HepG2 (cell line): ENCODE results near the gene NT5C3B. TPM values are rescaled to one million over a fixed set of nuclear protein-coding genes. Genes with fewer than 3 reads are reported as not detected.
A peak's percentile ranks its signal among the peaks of the same experiment; 100 is the strongest.

ENCODE experiments used
- ARNT ChIP-seq: fragments of 450-650 bp; IDR thresholded peaks from 2 replicates; pipeline ENCODE4 v1.6.1; 2017
- ATF7-NPFF ChIP-seq: sonication (generic); formaldehyde crosslinking; IDR thresholded peaks from 2 replicates; pipeline ENCODE4 v1.8.1; 2023; ENCODE audit warnings: mild to moderate bottlenecking, low read depth, missing genetic modification reagents, moderate library complexity
- ELF1 ChIP-seq: sonication (generic); formaldehyde crosslinking; IDR thresholded peaks from 2 replicates; pipeline ENCODE4 v1.4.0; 2020; ENCODE audit warnings: missing genetic modification reagents
- HOXA9 ChIP-seq: sonication (generic); formaldehyde crosslinking; IDR thresholded peaks from 2 replicates; pipeline ENCODE4 v1.8.1; 2022; ENCODE audit warnings: missing genetic modification reagents, mild to moderate bottlenecking, moderate library complexity, borderline replicate concordance
- MAFF ChIP-seq: IDR thresholded peaks from 2 replicates; pipeline ENCODE4 v1.6.1; 2011; ENCODE audit warnings: low read depth, low read length, improper control_type of control experiment
- PRDM15 ChIP-seq: sonication (generic); formaldehyde crosslinking; IDR thresholded peaks from 2 replicates; pipeline ENCODE4 v1.4.0; 2020; ENCODE audit warnings: missing genetic modification reagents
- STAT5B ChIP-seq: sonication (generic); formaldehyde crosslinking; IDR thresholded peaks from 2 replicates; pipeline ENCODE4 v1.4.0; 2020; ENCODE audit warnings: missing genetic modification reagents
- ZBTB40 ChIP-seq, 2 experiments: fragments of 450-650 bp in 1 of 2; sonication (generic) in 1 of 2; formaldehyde crosslinking in 1 of 2; IDR thresholded peaks; 2 replicates each; pipeline versions ENCODE4 v1.6.1 to v1.8.0; 2016 to 2022; ENCODE audit warnings: antibody characterized with exemption in 1 of 2, mild to moderate bottlenecking in 1 of 2, missing genetic modification reagents in 1 of 2
- ZFP1 ChIP-seq: IDR thresholded peaks from 2 replicates; pipeline ENCODE4 v1.6.1; 2016
- ZNF143 ChIP-seq: sonication (generic); formaldehyde crosslinking; IDR thresholded peaks from 2 replicates; pipeline ENCODE4 v1.4.0; 2020; ENCODE audit warnings: missing genetic modification reagents
- ZNF329 ChIP-seq: sonication (generic); formaldehyde crosslinking; IDR thresholded peaks from 2 replicates; pipeline ENCODE4 v1.9.0; 2021; ENCODE audit warnings: low read depth, mild to moderate bottlenecking, missing genetic modification reagents
- ZNF44 ChIP-seq: sonication (generic); formaldehyde crosslinking; IDR thresholded peaks from 2 replicates; pipeline ENCODE4 v1.5.1; 2020; ENCODE audit warnings: mild to moderate bottlenecking, missing genetic modification reagents
- ZNF503 ChIP-seq: sonication (generic); formaldehyde crosslinking; IDR thresholded peaks from 2 replicates; pipeline ENCODE4 v1.4.0; 2020; ENCODE audit warnings: missing genetic modification reagents
- ZSCAN25 ChIP-seq: sonication (generic); formaldehyde crosslinking; IDR thresholded peaks from 2 replicates; pipeline ENCODE4 v1.8.0; 2022; ENCODE audit warnings: mild to moderate bottlenecking, missing genetic modification reagents
- polyA plus RNA-seq, 8 experiments: library from polyadenylated mRNA; depleted of rRNA in 3 of 8; stranded (reverse) in 7 of 8; unstranded in 1 of 8; fragments of >200 nt; fragmentation: Illumina TruSeq in 4 of 8; extraction: Trizol in 4 of 8; gene quantifications; 2 replicates each; pipeline versions ENCODE4 v1.2.1 to v1.2.3, GENCODE V29; 2011 to 2016; ENCODE audit warnings: low read depth in 4 of 8, missing spikeins in 1 of 8, mixed read lengths in 1 of 8; ENCODE audit not compliant: insufficient read depth in 1 of 8
- total RNA-seq, 5 experiments: library from RNA; depleted of rRNA; stranded (reverse); fragments of >200 nt; fragmentation: Illumina TruSeq; extraction: Trizol; gene quantifications; 2 replicates each; pipeline ENCODE4 v1.2.3, GENCODE V29; 2016; ENCODE audit warnings: low read depth in 1 of 5

The NT5C3B gene
- total and polyA plus RNA-seq, 2 of the 13 experiments (the other 11 are each of a cell fraction or from before 2014, with no cell fraction given): 104 to 126 TPM

GRCh38 chr17:41792845-41793783, 42.9 kb downstream of the NT5C3B start (continued):
- TF ChIP-seq ATF7-NPFF (no peak), STAT5B (CRISPR knock-in tag) (no peak), ARNT (no peak), ZNF143 (CRISPR knock-in tag) (no peak), MAFF (no peak), ZBTB40 (IDR thresholded peaks at IDR 0.05) (no peak), ZBTB40 (CRISPR knock-in tag; IDR thresholded peaks at IDR 0.05) (no peak), PRDM15 (CRISPR knock-in tag) (no peak), ZSCAN25 (peak; percentile 64), ZNF503 (CRISPR knock-in tag) (no peak), ZNF329 (CRISPR knock-in tag) (no peak), ELF1 (CRISPR knock-in tag) (peak; percentile 47), HOXA9 (CRISPR knock-in tag) (no peak), ZFP1 (no peak), ZNF44 (CRISPR knock-in tag) (no peak)
